HUES64 (cell line): Measurements from ENCODE around the gene OPCML.

Source experiments
- H3K27ac ChIP-seq: 2 replicates; pipeline ENCODE4 v1.7.0; 2013; ENCODE audit warnings: low read depth, low read length, inconsistent platforms
- H3K27me3 ChIP-seq: 2 replicates; pipeline ENCODE4 v1.6.1; 2013; ENCODE audit warnings: mild to moderate bottlenecking, low read length; ENCODE audit not compliant: insufficient read depth
- H3K36me3 ChIP-seq: 2 replicates; pipeline ENCODE4 v1.6.1; 2013; ENCODE audit warnings: mild to moderate bottlenecking, low read length; ENCODE audit not compliant: insufficient read depth
- H3K4me1 ChIP-seq: 2 replicates; pipeline ENCODE4 v1.6.1; 2013; ENCODE audit warnings: mild to moderate bottlenecking, low read length, moderate library complexity; ENCODE audit not compliant: insufficient read depth
- H3K4me3 ChIP-seq: 2 replicates; pipeline ENCODE4 v1.5.1; 2013; ENCODE audit warnings: mild to moderate bottlenecking, low read length, moderate library complexity
- H3K9ac ChIP-seq: 2 replicates; pipeline ENCODE4 v1.6.1; 2013; ENCODE audit warnings: mild to moderate bottlenecking, low read depth, low read length
- H3K9me3 ChIP-seq: 2 replicates; pipeline ENCODE4 v1.6.1; 2013; ENCODE audit warnings: low read depth, low read length; ENCODE audit not compliant: insufficient read depth
- whole genome bisulfite sequencing: fragments of 150-250, 120-280 bp; methylation state at CpG from one replicate; pipeline ENCODE4 v1.1.7; 2013; ENCODE audit warnings: missing lambda C conversion rate; 5-methylcytosine and 5-hydroxymethylcytosine counted together

OPCML gene

DNA sequence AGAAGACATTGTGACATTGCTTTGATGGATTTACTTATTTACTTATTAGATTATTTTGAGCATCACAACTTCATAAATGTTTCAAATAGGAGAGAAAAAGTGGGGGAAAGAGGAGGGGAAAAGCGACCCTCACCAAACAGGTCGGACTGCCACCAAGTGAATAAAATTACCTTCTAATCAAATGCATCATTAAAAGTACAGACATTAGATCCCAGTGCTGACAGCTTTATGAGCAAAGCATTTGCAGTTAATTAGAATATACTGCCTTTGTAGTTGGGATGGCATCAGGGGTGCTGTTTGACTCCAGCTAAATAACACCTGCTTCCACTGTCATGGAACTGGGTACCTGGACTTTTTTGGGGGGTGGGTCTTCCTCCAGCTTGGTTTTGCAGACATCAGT lies 299.6 kb downstream of the OPCML start:
- H3K36me3 ChIP-seq: no peaks in the 10 kb centered on the region
- H3K9ac ChIP-seq: no peak overlapping the region
- H3K27me3 ChIP-seq: peaks cover 36% of the 10 kb centered on the region; the same call in 1 of the 2 replicates
- H3K9me3 ChIP-seq: no peaks in the 10 kb centered on the region
- H3K27ac ChIP-seq: no peak overlapping the region
- no CpG with 5 or more reads among the region's 2 CpGs for WGBS
- no peak overlapping the region for H3K4me3 ChIP-seq
- peaks cover 24% of the 10 kb centered on the region for H3K4me1 ChIP-seq

DNA sequence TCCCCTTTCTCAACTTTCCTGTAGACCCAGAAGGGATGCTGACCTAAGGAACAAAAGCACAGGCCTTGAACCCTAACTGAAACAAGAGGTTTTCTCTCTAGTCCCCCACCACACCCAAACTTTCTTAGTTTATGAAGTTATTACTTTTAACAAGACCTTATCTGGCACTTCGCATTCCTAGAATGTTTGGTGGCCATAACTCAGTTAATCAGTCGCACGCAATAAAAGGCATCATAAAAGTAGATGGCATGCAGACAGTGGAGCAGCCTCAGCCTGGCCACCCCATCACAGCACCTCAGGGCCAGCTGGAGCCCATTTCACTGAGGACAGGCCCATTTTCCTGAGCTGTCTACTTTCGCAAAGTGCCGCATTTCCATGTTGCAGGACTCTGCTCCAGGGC lies 301.9 kb downstream of the OPCML start:
- Histone ChIP-seq H3K4me1 (peaks cover 31% of the 10 kb centered on the region), H3K27me3 (peaks cover 43% of the 10 kb centered on the region; the same call in 1 of the 2 replicates), H3K9ac (no peak overlapping the region), H3K27ac (no peak overlapping the region), H3K9me3 (no peaks in the 10 kb centered on the region), H3K36me3 (no peaks in the 10 kb centered on the region), H3K4me3 (no peak overlapping the region)
- 96% methylated on average over 5 of the region's 5 CpGs for WGBS

DNA sequence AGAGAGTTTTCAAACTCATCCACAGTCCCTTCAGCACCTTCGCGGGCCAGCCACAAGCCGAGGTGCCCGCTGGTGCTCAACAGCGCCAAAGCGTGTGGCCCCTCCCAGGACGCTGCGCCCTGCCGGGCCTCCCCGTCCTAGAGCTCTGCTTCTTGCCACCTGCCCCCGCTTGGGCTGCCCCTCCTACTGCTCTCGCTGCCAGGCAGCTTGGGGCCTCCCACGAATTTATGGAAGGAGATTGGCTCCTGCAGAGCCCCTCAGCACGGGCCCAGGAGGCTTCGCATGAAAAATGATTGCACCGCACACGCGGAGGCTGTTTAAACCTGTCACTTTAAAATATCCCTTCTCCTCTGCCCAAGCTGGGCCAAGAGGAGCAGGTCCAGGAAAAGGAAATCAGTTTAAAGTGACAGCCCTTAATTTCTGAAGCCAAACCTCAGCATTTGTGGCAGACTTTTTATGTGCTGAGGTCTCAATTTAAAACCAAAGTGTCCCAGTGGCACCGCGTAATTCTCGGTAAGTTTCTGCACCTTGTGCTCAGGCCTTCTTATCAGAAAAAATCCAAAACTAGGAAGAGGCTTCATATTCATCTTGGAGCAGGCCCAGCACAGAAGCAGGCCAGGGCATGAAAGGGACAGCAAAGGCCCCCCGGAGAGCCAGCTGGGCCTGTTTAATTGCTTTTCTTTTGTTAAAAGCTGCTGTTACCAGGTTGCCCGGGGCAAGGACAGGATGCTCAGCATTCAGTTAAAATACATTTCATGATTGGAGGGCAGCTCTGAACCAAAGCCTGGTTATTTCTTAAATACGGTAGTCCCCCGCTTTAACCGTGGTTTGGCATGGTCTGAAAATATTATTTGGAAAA lies 303.6 kb downstream of the OPCML start:
- Histone ChIP-seq H3K4me3 (peak overlapping the region; percentile 37), H3K27me3 (peaks cover 43% of the 10 kb centered on the region; the same call in 1 of the 2 replicates), H3K9ac (peak overlapping the region; percentile 7; the same call in 1 of the 2 replicates), H3K9me3 (no peaks in the 10 kb centered on the region), H3K36me3 (no peaks in the 10 kb centered on the region), H3K27ac (peak overlapping the region; percentile 62; the same call in 1 of the 2 replicates), H3K4me1 (peaks cover 31% of the 10 kb centered on the region)
- WGBS: 5% methylated on average over 26 of the region's 26 CpGs

GRCh38 chr11:133227632-133228111 lies 304.6 kb downstream of the OPCML start:
- Histone ChIP-seq H3K27me3 (peaks cover 43% of the 10 kb centered on the region; the same call in 1 of the 2 replicates), H3K9me3 (no peaks in the 10 kb centered on the region), H3K4me1 (peaks cover 31% of the 10 kb centered on the region), H3K4me3 (no peak overlapping the region), H3K27ac (no peak overlapping the region), H3K9ac (no peak overlapping the region), H3K36me3 (no peaks in the 10 kb centered on the region)
- 49% methylated on average over 9 of the region's 9 CpGs for WGBS

- Histone ChIP-seq H3K27me3 (peaks cover 15% of the 10 kb centered on the region; the same call in 1 of the 2 replicates), H3K9ac (no peak overlapping the region), H3K9me3 (no peaks in the 10 kb centered on the region), H3K4me3 (no peak overlapping the region), H3K27ac (no peak overlapping the region), H3K36me3 (no peaks in the 10 kb centered on the region), H3K4me1 (peaks cover 22% of the 10 kb centered on the region)
- WGBS: 96% methylated on average over 5 of the region's 5 CpGs
Measured at GRCh38 chr11:133224271-133224670, 308.0 kb downstream of the OPCML start.

- WGBS: 86% methylated on average over 12 of the region's 13 CpGs
- H3K27me3 ChIP-seq: peaks cover 7% of the 10 kb centered on the region; the same call in 1 of the 2 replicates
- H3K9me3 ChIP-seq: no peaks in the 10 kb centered on the region
- no peak overlapping the region for H3K27ac ChIP-seq
- H3K9ac ChIP-seq: no peak overlapping the region
- H3K36me3 ChIP-seq: no peaks in the 10 kb centered on the region
- H3K4me3 ChIP-seq: no peak overlapping the region
- peaks cover 7% of the 10 kb centered on the region; the same call in 1 of the 2 replicates for H3K4me1 ChIP-seq
Measured at GRCh38 chr11:133222425-133223330, 309.6 kb downstream of the OPCML start.

DNA sequence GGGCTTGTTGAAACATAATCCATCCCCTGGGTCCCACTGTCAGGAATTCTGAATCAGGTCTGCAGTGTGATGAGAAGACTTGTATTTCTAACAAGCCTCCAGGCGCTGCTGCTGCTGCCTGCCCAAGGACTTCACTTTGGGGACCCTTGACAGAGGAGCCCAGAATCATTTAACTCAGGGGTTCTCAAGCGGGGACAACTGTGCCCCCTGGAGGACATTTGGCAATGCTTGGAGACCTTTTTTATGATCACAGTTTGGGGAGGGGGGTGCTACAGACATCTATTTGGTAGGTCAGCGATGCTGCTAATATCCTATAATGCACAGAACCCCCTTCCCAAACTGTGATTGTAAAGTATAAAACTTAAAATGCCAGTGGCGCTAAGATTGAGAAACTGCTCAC lies 312.8 kb downstream of the OPCML start:
- WGBS: 92% methylated on average over 4 of the region's 4 CpGs
- H3K36me3 ChIP-seq: no peaks in the 10 kb centered on the region
- no peaks in the 10 kb centered on the region for H3K27me3 ChIP-seq

DNA sequence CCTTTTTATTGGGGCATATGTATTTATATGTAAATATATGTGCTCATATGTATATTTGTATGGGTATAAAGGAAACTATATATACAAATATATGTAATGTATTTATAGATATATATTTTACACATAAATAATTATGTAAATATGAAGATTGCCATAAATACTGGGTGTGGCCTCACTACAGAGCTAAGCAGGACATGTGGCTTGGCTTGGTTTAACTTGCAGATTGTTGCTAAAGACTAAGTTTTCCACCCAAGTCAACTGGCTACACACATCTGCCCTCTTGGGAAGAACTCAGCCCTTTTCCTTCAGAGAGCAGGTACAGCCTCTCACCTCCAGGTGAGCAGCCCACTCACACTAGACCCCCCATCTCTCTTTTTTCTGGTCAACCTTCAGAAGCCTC lies 315.5 kb downstream of the OPCML start:
- H3K27ac ChIP-seq: no peak overlapping the region
- H3K4me3 ChIP-seq: no peak overlapping the region
- H3K9me3 ChIP-seq: no peaks in the 10 kb centered on the region
- H3K27me3 ChIP-seq: no peaks in the 10 kb centered on the region
- no peaks in the 10 kb centered on the region for H3K36me3 ChIP-seq
- 0 out of 2 replicates have a peak, but pooled peaks cover 4% of the 10 kb centered on the region for H3K4me1 ChIP-seq
- no peak overlapping the region for H3K9ac ChIP-seq

More for the DNA sequence above, 312.8 kb downstream of the OPCML start:
- Histone ChIP-seq H3K9ac (no peak overlapping the region), H3K27ac (no peak overlapping the region), H3K4me1 (0 out of 2 replicates have a peak, but pooled peaks cover 4% of the 10 kb centered on the region), H3K4me3 (no peak overlapping the region), H3K9me3 (no peaks in the 10 kb centered on the region)

- Histone ChIP-seq H3K27ac (no peak overlapping the region), H3K9ac (no peak overlapping the region), H3K4me1 (0 out of 2 replicates have a peak, but pooled peaks cover 4% of the 10 kb centered on the region), H3K4me3 (no peak overlapping the region), H3K9me3 (no peaks in the 10 kb centered on the region), H3K36me3 (no peaks in the 10 kb centered on the region), H3K27me3 (no peaks in the 10 kb centered on the region)
- 82% methylated on average over 10 of the region's 10 CpGs for WGBS
Measured at GRCh38 chr11:133215596-133216230, 316.6 kb downstream of the OPCML start.

GRCh38 chr11:133214646-133215045 lies 317.7 kb downstream of the OPCML start:
- 0 out of 2 replicates have a peak, but pooled peaks cover 4% of the 10 kb centered on the region for H3K4me1 ChIP-seq
- H3K36me3 ChIP-seq: no peaks in the 10 kb centered on the region
- WGBS: 94% methylated on average over 4 of the region's 4 CpGs
- no peak overlapping the region for H3K27ac ChIP-seq
- no peaks in the 10 kb centered on the region for H3K9me3 ChIP-seq
- H3K27me3 ChIP-seq: no peaks in the 10 kb centered on the region
- H3K4me3 ChIP-seq: no peak overlapping the region
- H3K9ac ChIP-seq: no peak overlapping the region
